GM12878 (cell line): Measurements from ENCODE around the gene TMOD3.

Experiments
- BRCA1 ChIP-seq: IDR thresholded peaks from 2 replicates; pipeline ENCODE4 v1.6.1; 2011; ENCODE audit warnings: low read depth, low read length, improper control_type of control experiment
- CTCF ChIP-seq, 3 experiments: IDR thresholded peaks in 2 of 3; conservative IDR thresholded peaks in 1 of 3; 2 replicates each; pipeline ENCODE4 v1.5.1; 2011; ENCODE audit warnings: low read depth in 3 of 3, low read length in 3 of 3, mild to moderate bottlenecking in 3 of 3, control low read depth in 2 of 3, moderate library complexity in 2 of 3, inconsistent platforms in 1 of 3, mixed read lengths in 1 of 3; ENCODE audit not compliant: control insufficient read depth in 2 of 3, insufficient read depth in 1 of 3; ENCODE audit errors: extremely low read depth in 1 of 3
- FOXM1 ChIP-seq: IDR thresholded peaks from 2 replicates; pipeline ENCODE4 v1.6.1; 2012; ENCODE audit warnings: low read depth, mild to moderate bottlenecking, inconsistent platforms, low read length, moderate library complexity
- HDAC6 ChIP-seq: fragments of 200-600 bp; sonication (generic); IDR thresholded peaks from one replicate; pipeline ENCODE4 v1.8.0; 2017; ENCODE audit warnings: antibody characterized with exemption; ENCODE audit not compliant: unreplicated experiment
- JUND ChIP-seq: IDR thresholded peaks from 2 replicates; pipeline ENCODE4 v1.6.1; 2012; ENCODE audit warnings: low read depth, mild to moderate bottlenecking, low read length, improper control_type of control experiment, moderate library complexity
- MAX ChIP-seq: IDR thresholded peaks from 2 replicates; pipeline ENCODE4 v1.6.1; 2012; ENCODE audit warnings: low read depth, low read length, improper control_type of control experiment
- MYC ChIP-seq: IDR thresholded peaks from 2 replicates; pipeline ENCODE4 v1.6.1; 2011; ENCODE audit warnings: mild to moderate bottlenecking, low read length, moderate library complexity, inconsistent platforms; ENCODE audit not compliant: insufficient read depth, insufficient replicate concordance, insufficient read length, severe bottlenecking
- POLR2A ChIP-seq: IDR thresholded peaks from 2 replicates; pipeline ENCODE4 v1.6.1; 2011; ENCODE audit warnings: low read depth, mild to moderate bottlenecking, low read length
- SIX5 ChIP-seq: IDR thresholded peaks from 2 replicates; pipeline ENCODE4 v1.6.1; 2011; ENCODE audit warnings: mild to moderate bottlenecking, low read depth, low read length, moderate library complexity; ENCODE audit not compliant: severe bottlenecking
- TAF1 ChIP-seq: IDR thresholded peaks from 2 replicates; pipeline ENCODE4 v1.6.1; 2011; ENCODE audit warnings: mild to moderate bottlenecking, low read depth, low read length, borderline replicate concordance
- ZNF274 ChIP-seq: IDR thresholded peaks from one replicate; pipeline ENCODE4 v1.8.0; 2011; ENCODE audit not compliant: insufficient read length, insufficient read depth

GRCh38 chr15:51842852-51843737 lies 13.6 kb downstream of the TMOD3 start:
- TF ChIP-seq FOXM1 (no peak), POLR2A (no peak), CTCF (IDR thresholded peaks at IDR 0.05 in 2 of 3, conservative IDR thresholded peaks at IDR 0.05 in 1 of 3; ENCODE audit: control insufficient read depth in 2 of 3, extremely low read depth in 1 of 3, insufficient read depth in 1 of 3, low read depth in 3 of 3, low read length in 3 of 3) (no peak), MYC (no peak), ZNF274 (no peak), TAF1 (no peak), MAX (no peak), SIX5 (no peak), BRCA1 (no peak), HDAC6 (no peak), JUND (no peak)
